Liver (tissue), 9 donors: ENCODE results near the gene ILKAP. TPM values are rescaled to one million over a fixed set of nuclear protein-coding genes. Genes with fewer than 3 reads are reported as not detected.

Experiments
- DNase-seq: peaks from one replicate; pipeline ENCODE4 v3.0.0-alpha.2; 2017; ENCODE audit warnings: low spot score
- H3K27ac ChIP-seq, 2 donors: one replicate each; pipeline ENCODE4 v1.7.0; 2013; ENCODE audit warnings: inconsistent platforms in 2 of 2, low read length in 2 of 2, control low read depth in 1 of 2, low read depth in 1 of 2, mild to moderate bottlenecking in 1 of 2
- H3K27me3 ChIP-seq, 4 donors: one replicate each; pipeline versions ENCODE4 v1.6.1 to v1.7.0; 2013; ENCODE audit warnings: low read length in 3 of 4, inconsistent platforms in 1 of 4, mild to moderate bottlenecking in 1 of 4, moderate library complexity in 1 of 4; ENCODE audit not compliant: control insufficient read depth in 4 of 4, insufficient read depth in 4 of 4
- H3K36me3 ChIP-seq, 4 donors: one replicate each; pipeline versions ENCODE4 v1.6.1 to v1.7.0; 2013; ENCODE audit warnings: low read length in 3 of 4, mild to moderate bottlenecking in 3 of 4, low read depth in 1 of 4, moderate library complexity in 1 of 4; ENCODE audit not compliant: control insufficient read depth in 4 of 4, insufficient read depth in 3 of 4
- H3K4me1 ChIP-seq, 4 donors: one replicate each; pipeline versions ENCODE4 v1.6.1 to v1.7.0; 2013; ENCODE audit warnings: low read length in 3 of 4, mild to moderate bottlenecking in 3 of 4, moderate library complexity in 1 of 4; ENCODE audit not compliant: control insufficient read depth in 4 of 4, insufficient read depth in 4 of 4
- H3K4me3 ChIP-seq, 3 donors: one replicate each; pipeline versions ENCODE4 v1.6.1 to v1.7.0; 2013; ENCODE audit warnings: low read length in 3 of 3, control low read depth in 1 of 3, low read depth in 1 of 3, mild to moderate bottlenecking in 1 of 3
- H3K9ac ChIP-seq, 2 donors: one replicate each; pipeline ENCODE4 v1.7.0; 2013; ENCODE audit warnings: low read length in 2 of 2, mild to moderate bottlenecking in 2 of 2, moderate library complexity in 2 of 2, control low read depth in 1 of 2, low read depth in 1 of 2
- H3K9me3 ChIP-seq, 4 donors: one replicate each; pipeline versions ENCODE4 v1.6.1 to v1.7.0; 2013; ENCODE audit warnings: low read length in 3 of 4; ENCODE audit not compliant: control insufficient read depth in 4 of 4
- ATF3 ChIP-seq: IDR thresholded peaks from 2 replicates; pipeline ENCODE4 v1.6.1; 2016; ENCODE audit warnings: antibody characterized with exemption
- EGR1 ChIP-seq, 2 donors: IDR thresholded peaks; 2 replicates each; pipeline ENCODE4 v1.6.1; 2016 to 2018; ENCODE audit warnings: antibody characterized with exemption in 2 of 2, low read depth in 2 of 2
- FOXA1 ChIP-seq: IDR thresholded peaks from 2 replicates; pipeline ENCODE4 v1.6.1; 2016; ENCODE audit warnings: antibody characterized with exemption
- FOXA2 ChIP-seq: IDR thresholded peaks from 2 replicates; pipeline ENCODE4 v1.6.1; 2016; ENCODE audit warnings: antibody characterized with exemption
- GABPA ChIP-seq, 2 donors: IDR thresholded peaks in 1 of 2; conservative IDR thresholded peaks in 1 of 2; 2 replicates each; pipeline ENCODE4 v1.6.1; 2016; ENCODE audit warnings: antibody characterized with exemption in 2 of 2, mild to moderate bottlenecking in 1 of 2, moderate library complexity in 1 of 2
- HNF4A ChIP-seq, 2 donors: conservative IDR thresholded peaks; 2 replicates each; pipeline ENCODE4 v1.6.1; 2016; ENCODE audit warnings: antibody characterized with exemption in 2 of 2, mild to moderate bottlenecking in 2 of 2
- HNF4G ChIP-seq: IDR thresholded peaks from 2 replicates; pipeline ENCODE4 v1.6.1; 2016; ENCODE audit warnings: antibody characterized with exemption
- JUND ChIP-seq, 2 donors: IDR thresholded peaks; 2 replicates each; pipeline ENCODE4 v1.6.1; 2016; ENCODE audit warnings: antibody characterized with exemption in 2 of 2
- MAX ChIP-seq: IDR thresholded peaks from 2 replicates; pipeline ENCODE4 v1.6.1; 2016; ENCODE audit warnings: antibody characterized with exemption
- NR2F2 ChIP-seq: IDR thresholded peaks from 2 replicates; pipeline ENCODE4 v1.6.1; 2016; ENCODE audit warnings: antibody characterized with exemption
- RAD21 ChIP-seq, 2 donors: IDR thresholded peaks; 2 replicates each; pipeline ENCODE4 v1.6.1; 2016; ENCODE audit warnings: antibody characterized with exemption in 2 of 2, mild to moderate bottlenecking in 2 of 2
- REST ChIP-seq: IDR thresholded peaks from 2 replicates; pipeline ENCODE4 v1.6.1; 2016; ENCODE audit warnings: antibody characterized with exemption, mild to moderate bottlenecking
- RXRA ChIP-seq, 2 donors: IDR thresholded peaks; 2 replicates each; pipeline ENCODE4 v1.6.1; 2017 to 2018; ENCODE audit warnings: antibody characterized with exemption in 2 of 2, mild to moderate bottlenecking in 1 of 2
- SP1 ChIP-seq: IDR thresholded peaks from 2 replicates; pipeline ENCODE4 v1.6.1; 2018; ENCODE audit warnings: antibody characterized with exemption, mild to moderate bottlenecking
- TAF1 ChIP-seq: conservative IDR thresholded peaks from 2 replicates; pipeline ENCODE4 v1.6.1; 2016; ENCODE audit warnings: antibody characterized with exemption, mild to moderate bottlenecking
- YY1 ChIP-seq: IDR thresholded peaks from 2 replicates; pipeline ENCODE4 v1.6.1; 2016; ENCODE audit warnings: antibody characterized with exemption, mild to moderate bottlenecking
- ZBTB33 ChIP-seq: IDR thresholded peaks from 2 replicates; pipeline ENCODE4 v1.6.1; 2016; ENCODE audit warnings: antibody characterized with exemption
- WGBS: extraction: QIAGEN DNeasy Blood & Tissue Kit; methylation state at CpG from one replicate; pipeline ENCODE4 v1.1.7; 2013; 5-methylcytosine and 5-hydroxymethylcytosine counted together
- polyA plus RNA-seq, 2 donors: library from polyadenylated mRNA; stranded (reverse) in 1 of 2; unstranded in 1 of 2; fragments of 200-250 nt in 1 of 2; fragments of >200 nt in 1 of 2; fragmentation: Nextera tagmentation in 1 of 2; extraction: Ambion mirVana in 1 of 2; gene quantifications; one replicate each; pipeline versions ENCODE4 v1.2.1 to v1.2.3, GENCODE V29; 2013 to 2015
- total RNA-seq, 2 donors: library from RNA; depleted of rRNA; stranded (reverse); fragments of >200 nt; gene quantifications; one replicate each; pipeline ENCODE4 v1.2.3, GENCODE V29; 2014
- donor health status: healthy.
- donor health status: healthy.
- donor health status: healthy.
- donor health status: healthy.
- donor health status: healthy.

Gene ILKAP
- total and polyA plus RNA-seq, 4 donors, result 15.0 to 21.1 (median 20.0) TPM

DNA sequence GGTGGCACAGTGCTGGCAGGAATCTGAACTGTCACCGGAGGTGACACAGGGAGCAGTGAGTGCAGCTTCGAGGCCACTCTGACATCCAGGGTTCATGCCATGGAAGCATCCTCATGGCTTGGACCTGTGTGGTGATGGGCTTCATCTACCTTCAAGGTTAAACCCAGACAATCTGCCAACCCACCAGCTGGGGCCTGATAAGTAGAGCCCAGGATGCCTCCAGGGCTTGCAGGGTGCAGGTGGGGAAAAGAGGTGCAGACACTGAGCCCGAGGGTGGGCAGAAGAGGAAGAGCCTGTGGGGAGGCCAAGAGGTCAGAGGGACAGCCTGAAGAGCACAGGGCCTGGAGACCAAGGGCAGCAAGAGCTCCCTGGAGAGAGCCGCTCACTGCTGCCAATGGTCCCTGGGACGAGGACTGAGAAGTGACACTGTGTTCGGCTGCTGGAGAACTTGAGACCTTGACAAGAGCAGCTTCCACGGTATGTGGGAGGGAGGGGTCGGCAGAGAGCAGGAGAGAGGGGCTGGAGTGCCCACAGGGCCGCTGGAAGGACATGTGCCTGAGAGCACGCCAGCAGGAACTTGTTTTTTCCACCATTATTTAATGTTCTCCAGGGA is 44.5 kb upstream of the ILKAP start:
- no peak for DNase-seq
- Histone ChIP-seq H3K27me3 (no peaks in the 10 kb centered on the region), H3K27ac (no peak overlapping the region), H3K36me3 (peaks cover 14 to 72% (median 39%) of the 10 kb centered on the region in 4 donors), H3K9ac (no peak overlapping the region), H3K4me3 (no peak overlapping the region), H3K9me3 (no peaks in the 10 kb centered on the region), H3K4me1 (peaks cover 0 to 6% (median 2%) of the 10 kb centered on the region in 4 donors)
- no peak for TF ChIP-seq SP1
- no peak for TF ChIP-seq HNF4G
- no peak for TF ChIP-seq MAX
- TF ChIP-seq YY1, result no peak
- TF ChIP-seq NR2F2, result no peak
- no peak for TF ChIP-seq GABPA (IDR thresholded peaks at IDR 0.05 in 1 of 2, conservative IDR thresholded peaks at IDR 0.05 in 1 of 2)
- TF ChIP-seq RAD21 (IDR thresholded peaks at IDR 0.05), result no peak
- no peak for TF ChIP-seq HNF4A (conservative IDR thresholded peaks at IDR 0.05)
- 91% methylated on average over 10 of the region's 10 CpGs for whole genome bisulfite sequencing

GRCh38 chr2:238247002-238247822 is 43.7 kb upstream of the ILKAP start:
- Histone ChIP-seq H3K27me3 (no peaks in the 10 kb centered on the region), H3K27ac (no peak overlapping the region), H3K4me1 (peaks cover 0 to 9% (median 6%) of the 10 kb centered on the region in 4 donors), H3K9me3 (no peaks in the 10 kb centered on the region), H3K4me3 (no peak overlapping the region), H3K36me3 (peaks cover 9 to 64% (median 33%) of the 10 kb centered on the region in 4 donors), H3K9ac (no peak overlapping the region)
- TF ChIP-seq ZBTB33, result no peak
- peak; percentile 42 for TF ChIP-seq ATF3
- 88% methylated on average over 13 of the region's 13 CpGs for WGBS
- DNase-seq, result no peak

- H3K36me3 ChIP-seq, result peaks cover 4 to 36% (median 18%) of the 10 kb centered on the region in 4 donors
- no peak overlapping the region for H3K4me3 ChIP-seq
- no peaks in the 10 kb centered on the region for H3K9me3 ChIP-seq
- 92% methylated on average over 5 of the region's 5 CpGs for WGBS
- peaks cover 10 to 18% (median 11%) of the 10 kb centered on the region in 4 donors for H3K4me1 ChIP-seq
- no peak for DNase-seq
- H3K9ac ChIP-seq, result no peak overlapping the region
- no peaks in the 10 kb centered on the region for H3K27me3 ChIP-seq
- no peak overlapping the region for H3K27ac ChIP-seq
- TF ChIP-seq JUND (IDR thresholded peaks at IDR 0.05), result no peak
- TF ChIP-seq FOXA1, result no peak
- TF ChIP-seq HNF4A (conservative IDR thresholded peaks at IDR 0.05), result no peak
- TF ChIP-seq MAX, result no peak
- TF ChIP-seq FOXA2, result no peak
- TF ChIP-seq YY1, result no peak
- TF ChIP-seq GABPA (IDR thresholded peaks at IDR 0.05 in 1 of 2, conservative IDR thresholded peaks at IDR 0.05 in 1 of 2), result no peak
- TF ChIP-seq EGR1 (IDR thresholded peaks at IDR 0.05; ENCODE audit: low read depth in 2 of 2), result no peak
- TF ChIP-seq TAF1, result no peak
- no peak for TF ChIP-seq NR2F2
- TF ChIP-seq ATF3, result no peak
- no peak for TF ChIP-seq HNF4G
- TF ChIP-seq REST, result no peak
- no peak for TF ChIP-seq RXRA (IDR thresholded peaks at IDR 0.05)
- TF ChIP-seq RAD21 (IDR thresholded peaks at IDR 0.05), result no peak
- no peak for TF ChIP-seq SP1
Measured at GRCh38 chr2:238244151-238244550, 40.7 kb upstream of the ILKAP start.
